Spinal cord (tissue), 10 donors: ENCODE results near the gene CACNA1B. TPM values are rescaled to one million over a fixed set of nuclear protein-coding genes. Genes with fewer than 3 reads are reported as not detected.

Experiments
- DNase-seq, 6 donors: peaks; one replicate each; pipeline versions ENCODE4 v3.0.0 to v3.0.0-alpha.2; 2013 to 2015; ENCODE audit warnings: low spot score in 6 of 6, low read depth in 4 of 6
- H3K27ac ChIP-seq: one replicate; pipeline ENCODE4 v1.5.1; 2013; ENCODE audit warnings: low read depth, low read length, control low read depth
- H3K27me3 ChIP-seq: one replicate; pipeline ENCODE4 v1.6.1; 2013; ENCODE audit warnings: low read length; ENCODE audit not compliant: control insufficient read depth, insufficient read depth
- H3K36me3 ChIP-seq: one replicate; pipeline ENCODE4 v1.6.1; 2013; ENCODE audit warnings: low read length; ENCODE audit not compliant: control insufficient read depth, insufficient read depth
- H3K4me1 ChIP-seq: one replicate; pipeline ENCODE4 v1.6.1; 2013; ENCODE audit warnings: low read length; ENCODE audit not compliant: control insufficient read depth, insufficient read depth
- H3K4me3 ChIP-seq: one replicate; pipeline ENCODE4 v1.5.1; 2013; ENCODE audit warnings: low read depth, low read length, control low read depth
- H3K9me3 ChIP-seq: one replicate; pipeline ENCODE4 v1.6.1; 2013; ENCODE audit warnings: low read length; ENCODE audit not compliant: control insufficient read depth, insufficient read depth
- WGBS: methylation state at CpG from one replicate; pipeline ENCODE4 v1.1.5; 2013; ENCODE audit warnings: missing lambda C conversion rate; ENCODE audit not compliant: insufficient coverage; 5-methylcytosine and 5-hydroxymethylcytosine counted together
- polyA plus RNA-seq, 2 donors: library from polyadenylated mRNA; unstranded; fragments of 120-200 nt; gene quantifications; one replicate each; pipeline ENCODE4 v1.2.1, GENCODE V29; 2013; ENCODE audit not compliant: insufficient read length in 2 of 2
- total RNA-seq, 2 donors: library from RNA; depleted of rRNA in 1 of 2; stranded (reverse); fragments of 120-200 nt in 1 of 2; fragments of >200 nt in 1 of 2; gene quantifications; one replicate each; pipeline versions ENCODE4 v1.2.3 to v1.2.4, GENCODE V29; 2013 to 2014
- donor health status: healthy.

Gene CACNA1B
- total and polyA plus RNA-seq, 4 donors, result 6.2 to 24.6 (median 19.6) TPM

DNA sequence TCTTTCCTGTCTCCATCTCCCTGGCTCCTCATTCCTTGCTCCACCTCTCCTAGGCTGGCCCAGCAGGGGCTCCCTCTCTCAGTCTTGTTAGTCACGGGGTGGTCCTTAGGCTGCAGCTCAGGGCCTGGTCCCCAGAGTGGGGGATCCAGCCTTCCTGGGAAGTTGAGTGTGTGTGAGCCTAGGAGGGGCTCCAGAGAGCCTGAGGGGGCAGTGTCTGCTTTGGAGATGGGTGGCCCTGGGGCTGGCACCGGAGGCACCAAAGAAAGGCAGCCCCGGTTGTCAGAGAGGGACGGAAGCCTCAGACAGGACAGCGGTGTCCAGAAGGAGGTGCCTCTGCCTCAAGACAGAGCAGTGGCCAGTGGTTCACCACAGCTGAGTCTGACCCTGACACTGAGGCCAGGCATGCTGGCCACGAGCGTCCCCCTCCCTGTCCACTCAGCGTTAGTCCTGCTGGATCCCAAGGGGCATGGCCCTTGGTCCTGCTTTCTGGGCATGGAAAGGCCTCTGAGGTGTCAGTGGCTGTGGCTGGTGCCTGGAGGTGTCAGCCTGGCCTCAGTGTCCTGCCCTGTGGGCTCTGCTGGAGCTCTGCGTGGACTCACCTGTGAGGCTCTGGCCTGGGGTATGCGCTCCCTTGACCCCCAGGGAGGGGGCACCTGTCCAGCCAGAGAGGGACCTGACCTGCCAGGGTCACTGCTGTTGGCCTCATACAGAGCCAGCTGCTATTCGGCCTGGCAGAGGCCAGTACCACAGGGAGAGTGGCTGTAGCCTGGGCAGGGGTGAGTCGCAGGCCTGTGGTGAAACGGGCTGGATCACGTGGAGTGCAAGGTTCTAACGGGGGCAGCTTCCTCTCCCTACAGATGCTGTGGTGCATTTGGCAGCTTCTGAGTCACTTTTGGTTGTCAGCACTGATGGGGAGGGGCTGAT, 130.6 kb downstream of the CACNA1B start:
- H3K27ac ChIP-seq, result no peak overlapping the region
- no peak overlapping the region for H3K4me3 ChIP-seq
- H3K36me3 ChIP-seq, result peaks cover 46% of the 10 kb centered on the region
- DNase-seq, result no peak
- 92% methylated on average over 15 of the region's 15 CpGs for WGBS
- H3K4me1 ChIP-seq, result no peaks in the 10 kb centered on the region
- no peaks in the 10 kb centered on the region for H3K9me3 ChIP-seq
- no peaks in the 10 kb centered on the region for H3K27me3 ChIP-seq

DNA sequence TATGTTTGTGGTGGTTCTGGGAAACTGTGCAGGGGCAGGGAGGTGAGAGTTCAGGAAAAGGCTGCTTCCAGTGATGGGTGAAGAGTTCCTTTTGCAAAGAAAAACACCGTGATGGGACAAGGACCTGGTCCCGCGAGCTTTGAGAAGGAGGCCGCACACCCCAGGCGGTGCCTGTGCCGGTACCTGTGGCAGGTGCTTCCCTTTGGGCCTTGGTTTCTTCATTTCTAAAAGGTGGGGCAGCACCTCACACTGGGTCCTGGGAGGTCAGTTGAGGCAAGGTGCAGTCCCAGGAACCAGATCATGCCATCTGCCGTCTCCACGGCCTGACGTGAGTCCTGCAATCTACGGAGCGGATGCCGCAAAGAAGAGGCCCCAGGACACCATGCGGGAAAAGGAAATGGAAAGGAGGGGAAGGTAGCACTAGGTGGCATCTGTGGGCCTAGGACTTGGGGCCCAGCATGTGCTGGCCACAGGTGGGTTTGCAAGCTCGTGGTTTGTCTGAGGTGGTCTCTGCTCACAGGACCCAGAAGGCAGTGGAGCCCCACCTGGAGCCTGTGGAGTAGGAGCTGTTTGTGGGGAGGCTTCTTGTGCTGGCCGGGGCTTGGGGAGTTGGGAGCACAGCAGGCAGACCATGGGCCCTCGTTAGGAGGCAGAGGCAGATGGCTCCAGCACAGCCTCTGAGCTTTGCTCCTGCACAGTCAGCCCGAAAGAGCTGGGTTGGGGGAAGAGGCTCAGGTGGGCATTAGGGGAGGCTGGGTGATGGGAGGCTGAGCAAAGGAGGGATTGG, 131.6 kb downstream of the CACNA1B start:
- H3K36me3 ChIP-seq, result peaks cover 54% of the 10 kb centered on the region
- no peak overlapping the region for H3K4me3 ChIP-seq
- 88% methylated on average over 17 of the region's 17 CpGs for WGBS
- no peaks in the 10 kb centered on the region for H3K9me3 ChIP-seq
- H3K4me1 ChIP-seq, result no peaks in the 10 kb centered on the region
- no peak for DNase-seq
- no peaks in the 10 kb centered on the region for H3K27me3 ChIP-seq
- no peak overlapping the region for H3K27ac ChIP-seq

DNA sequence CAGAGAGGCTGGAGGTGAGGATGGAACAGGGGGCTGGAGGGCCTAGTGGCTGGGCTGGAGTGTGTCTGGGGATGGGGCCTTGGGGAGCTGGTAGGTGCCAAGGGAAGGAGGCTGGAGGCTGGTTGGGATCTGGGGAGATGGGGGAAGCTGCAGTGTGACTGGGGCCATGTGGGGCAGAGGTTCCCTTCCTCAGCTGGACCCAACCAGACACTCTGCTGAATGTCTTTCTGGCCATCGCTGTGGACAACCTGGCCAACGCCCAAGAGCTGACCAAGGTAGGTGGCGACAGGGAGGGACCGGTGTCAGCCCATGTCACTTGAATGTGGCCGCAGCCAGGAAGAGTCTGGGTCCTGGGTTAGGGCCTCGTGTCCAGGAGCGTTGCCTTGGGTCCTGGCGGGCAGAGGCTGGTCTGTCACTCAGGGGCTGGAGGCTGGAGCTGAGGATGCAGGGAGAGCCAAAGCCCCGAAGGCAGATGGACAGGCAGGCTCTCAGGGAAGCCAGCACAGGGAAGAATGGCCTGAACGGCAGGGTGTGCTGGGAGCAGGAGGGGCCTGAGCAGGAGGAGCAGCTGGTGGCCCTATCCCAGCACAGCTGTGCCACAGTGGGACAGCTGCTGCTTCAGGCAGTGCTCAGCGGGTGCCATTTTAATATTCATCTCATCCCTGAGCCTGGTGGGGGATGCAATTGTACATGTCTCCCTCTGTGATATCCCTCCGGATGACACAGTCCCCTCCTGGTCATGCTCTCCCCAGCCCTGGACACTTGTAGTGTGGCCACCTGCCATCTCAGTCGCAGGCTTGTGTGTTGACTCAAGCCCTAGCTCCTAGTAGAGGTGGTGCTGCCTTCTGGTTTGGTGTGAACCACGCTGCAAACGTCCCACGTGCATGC, 132.5 kb downstream of the CACNA1B start:
- no peak overlapping the region for H3K27ac ChIP-seq
- peaks cover 62% of the 10 kb centered on the region for H3K36me3 ChIP-seq
- DNase-seq, result peak in 1 of 6 donors; percentile 18
- H3K4me1 ChIP-seq, result no peaks in the 10 kb centered on the region
- no peaks in the 10 kb centered on the region for H3K27me3 ChIP-seq
- H3K9me3 ChIP-seq, result no peaks in the 10 kb centered on the region
- H3K4me3 ChIP-seq, result no peak overlapping the region
- WGBS, result 68% methylated on average over 16 of the region's 16 CpGs

DNA sequence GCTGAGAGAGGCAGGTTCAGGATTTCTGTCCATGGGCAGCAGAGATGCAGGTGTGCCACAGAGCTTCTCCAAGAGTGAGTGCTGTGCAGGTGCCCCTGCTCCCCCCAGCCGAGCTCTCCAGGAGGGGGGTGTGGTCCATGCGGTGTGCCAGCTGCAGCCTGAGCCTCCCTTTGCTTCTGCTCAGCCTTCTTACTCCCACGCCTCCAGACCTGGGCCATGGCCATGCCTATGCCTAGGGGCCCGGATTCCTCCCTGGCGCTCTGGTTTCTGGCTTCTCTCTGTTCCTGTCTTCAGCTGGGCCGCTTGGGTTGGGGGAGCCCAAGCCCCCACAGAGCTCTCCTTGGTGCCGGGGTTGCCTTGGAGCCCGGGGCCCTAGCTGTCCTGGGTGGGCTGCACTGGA, 133.3 kb downstream of the CACNA1B start:
- H3K27ac ChIP-seq, result no peak overlapping the region
- no peak for DNase-seq
- H3K4me3 ChIP-seq, result no peak overlapping the region
- H3K27me3 ChIP-seq, result no peaks in the 10 kb centered on the region
- WGBS, result 87% methylated on average over 7 of the region's 8 CpGs
- no peaks in the 10 kb centered on the region for H3K4me1 ChIP-seq
- H3K36me3 ChIP-seq, result peaks cover 70% of the 10 kb centered on the region
- no peaks in the 10 kb centered on the region for H3K9me3 ChIP-seq

DNA sequence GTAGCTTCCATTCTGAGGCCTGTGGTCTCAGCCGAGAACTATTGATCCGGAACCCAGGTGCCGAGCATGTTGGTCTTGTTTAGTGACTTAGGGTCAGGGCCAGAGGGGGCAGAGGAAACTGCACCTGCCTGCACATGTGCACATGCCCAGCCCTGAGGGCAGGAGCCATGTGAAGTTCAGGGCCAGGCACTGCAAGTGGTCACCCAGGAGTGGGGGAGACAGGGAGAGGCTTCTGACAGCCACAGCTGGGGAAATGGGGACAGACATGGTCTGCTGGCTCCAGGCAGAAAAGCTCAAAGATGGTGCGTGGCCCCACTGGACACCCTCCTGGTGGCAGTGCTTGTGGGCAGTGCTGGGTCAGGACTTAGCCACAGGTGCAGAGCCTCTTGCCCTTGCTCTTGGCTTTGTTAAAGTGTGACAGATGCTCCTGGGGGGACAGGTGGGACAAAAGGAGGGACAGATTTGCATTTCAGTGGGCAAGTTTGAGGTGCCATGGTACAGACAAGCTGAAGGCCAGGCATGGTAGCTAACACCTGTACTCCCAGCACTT, 134.4 kb downstream of the CACNA1B start:
- Histone ChIP-seq H3K27ac (no peak overlapping the region), H3K4me3 (no peak overlapping the region), H3K36me3 (peaks cover 74% of the 10 kb centered on the region), H3K9me3 (no peaks in the 10 kb centered on the region), H3K4me1 (no peaks in the 10 kb centered on the region), H3K27me3 (no peaks in the 10 kb centered on the region)
- WGBS, result 86% methylated on average over 4 of the region's 4 CpGs
- DNase-seq, result no peak

DNA sequence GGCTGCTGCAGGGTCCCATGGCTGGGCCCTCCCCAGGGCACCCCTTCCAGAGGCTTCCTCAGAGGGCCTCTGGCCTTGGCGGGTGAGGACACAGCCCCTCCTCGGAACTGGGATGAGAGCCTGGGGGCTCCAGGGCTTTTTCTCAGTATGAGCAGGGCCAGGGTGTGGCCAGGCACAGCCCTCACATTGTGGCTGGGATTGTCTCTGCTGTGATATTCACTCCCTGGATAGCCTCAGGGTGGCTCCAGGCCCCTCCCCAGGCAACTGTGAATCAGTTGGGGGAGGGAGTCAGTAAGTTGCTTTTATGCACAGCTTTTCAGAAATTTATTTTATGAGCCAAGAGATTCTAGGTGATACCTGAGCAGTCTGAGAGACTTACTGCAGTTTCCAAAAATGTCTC, 135.7 kb downstream of the CACNA1B start:
- no peaks in the 10 kb centered on the region for H3K9me3 ChIP-seq
- H3K27ac ChIP-seq, result no peak overlapping the region
- H3K4me3 ChIP-seq, result no peak overlapping the region
- no peaks in the 10 kb centered on the region for H3K27me3 ChIP-seq
- no peaks in the 10 kb centered on the region for H3K4me1 ChIP-seq
- DNase-seq, result no peak
- H3K36me3 ChIP-seq, result peaks cover 74% of the 10 kb centered on the region
- WGBS, result 81% methylated on average over 2 of the region's 2 CpGs

DNA sequence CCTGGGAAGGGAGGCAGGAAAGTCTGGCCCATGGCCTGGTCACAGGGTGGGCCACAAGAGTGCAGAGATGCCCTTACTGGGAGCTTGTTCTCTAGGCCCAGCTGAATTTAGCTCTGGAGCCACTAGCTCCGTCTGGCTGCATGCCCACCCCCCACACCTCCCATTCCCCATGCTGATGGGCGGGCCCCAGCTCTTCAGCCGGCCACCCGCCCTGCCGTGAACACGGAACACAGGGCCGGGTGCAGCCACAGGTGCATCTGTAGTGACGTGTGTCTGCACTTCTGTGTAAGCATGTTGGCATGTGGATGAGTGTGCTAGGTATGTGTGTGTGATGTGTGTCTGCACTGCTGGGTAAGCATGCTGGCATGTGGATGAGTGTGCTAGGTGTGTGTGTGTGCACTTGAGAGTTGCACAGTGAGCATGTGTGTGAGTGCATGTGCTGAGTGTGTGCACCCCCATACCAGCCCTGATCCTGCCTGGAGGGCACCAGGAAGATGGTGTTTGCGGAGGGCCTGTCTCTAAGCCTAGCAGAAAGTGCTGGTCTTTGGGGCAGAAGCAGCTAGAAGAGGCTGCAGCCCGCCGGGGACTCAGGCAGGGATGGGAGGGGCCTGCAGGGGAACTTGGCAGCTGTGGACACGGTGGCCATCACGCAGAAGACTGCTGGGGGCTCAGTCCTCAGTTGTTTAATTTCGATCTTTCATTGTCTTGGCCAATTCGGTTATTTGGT, 136.4 kb downstream of the CACNA1B start:
- no peak for DNase-seq
- H3K27me3 ChIP-seq, result no peaks in the 10 kb centered on the region
- no peaks in the 10 kb centered on the region for H3K4me1 ChIP-seq
- 77% methylated on average over 10 of the region's 15 CpGs for WGBS
- no peaks in the 10 kb centered on the region for H3K9me3 ChIP-seq
- H3K4me3 ChIP-seq, result no peak overlapping the region
- no peak overlapping the region for H3K27ac ChIP-seq
- peaks cover 68% of the 10 kb centered on the region for H3K36me3 ChIP-seq

DNA sequence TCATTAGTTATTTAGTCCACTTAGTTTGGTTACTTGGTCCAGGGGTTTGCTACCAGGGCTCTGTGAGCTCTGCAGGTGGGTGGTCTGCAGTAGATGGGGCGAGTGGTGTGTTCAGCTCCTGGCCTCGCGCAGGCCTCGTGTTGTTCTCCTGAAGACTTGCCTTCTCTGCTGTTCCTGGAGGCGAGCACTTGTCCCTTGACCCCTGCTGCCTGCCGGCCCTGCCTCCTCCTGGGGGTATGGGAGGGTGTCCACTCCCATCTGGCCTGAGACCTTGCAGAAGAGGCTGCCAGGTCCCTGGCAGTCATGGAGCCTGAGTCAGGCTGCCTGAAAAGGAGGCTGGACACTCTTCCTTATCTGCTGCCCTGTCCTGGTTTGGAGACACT, 137.0 kb downstream of the CACNA1B start:
- Histone ChIP-seq H3K27me3 (no peaks in the 10 kb centered on the region), H3K27ac (no peak overlapping the region), H3K9me3 (no peaks in the 10 kb centered on the region), H3K36me3 (peaks cover 62% of the 10 kb centered on the region), H3K4me1 (no peaks in the 10 kb centered on the region), H3K4me3 (no peak overlapping the region)
- 79% methylated on average over 4 of the region's 6 CpGs for WGBS
- no peak for DNase-seq
